Testis (tissue), 3 donors: ENCODE measurements around the gene PRKX. TPM values are rescaled to one million over a fixed set of nuclear protein-coding genes. Genes with fewer than 3 reads are reported as not detected.
"Not testable (repeated sequence)": the region's sequence is repeated elsewhere in the genome, so short reads cannot be mapped to it uniquely, and the experiment has no call there.

Experiments used
- DNase-seq: peaks from one replicate; pipeline ENCODE4 v3.0.0-alpha.2; 2019
- H3K27ac ChIP-seq, 2 donors: fragments of 200-600 bp; sonication (generic); one replicate each; pipeline ENCODE4 v1.5.1; 2019
- H3K27me3 ChIP-seq: fragments of 200-600 bp; sonication (generic); one replicate; pipeline ENCODE4 v1.5.1; 2019
- H3K36me3 ChIP-seq: fragments of 200-600 bp; sonication (generic); one replicate; pipeline ENCODE4 v1.5.1; 2017; ENCODE audit warnings: low read depth; ENCODE audit errors: missing control alignments
- H3K4me1 ChIP-seq: fragments of 200-600 bp; sonication (generic); one replicate; pipeline ENCODE4 v1.5.1; 2019
- H3K4me3 ChIP-seq, 2 donors: fragments of 200-600 bp; sonication (generic); one replicate each; pipeline ENCODE4 v1.5.1; 2017 to 2019
- H3K9me3 ChIP-seq: fragments of 200-600 bp; sonication (generic); one replicate; pipeline ENCODE4 v1.5.1; 2017
- CTCF ChIP-seq, 3 experiments: fragments of 450-650 bp in 2 of 3; fragments of 200-600 bp in 1 of 3; sonication (generic) in 1 of 3; IDR thresholded peaks; one replicate each; pipeline ENCODE4 v1.5.1; 2016 to 2019; ENCODE audit warnings: antibody characterized with exemption in 3 of 3, mild to moderate bottlenecking in 2 of 3, moderate library complexity in 1 of 3
- POLR2A ChIP-seq: fragments of 450-650 bp; IDR thresholded peaks from one replicate; pipeline ENCODE4 v1.6.1; 2017; ENCODE audit warnings: antibody characterized with exemption, mild to moderate bottlenecking, moderate library complexity
- WGBS, 2 donors: methylation state at CpG; one replicate each; pipeline ENCODE4 v1.1.5; 2018; 5-methylcytosine and 5-hydroxymethylcytosine counted together
- intact Hi-C: fragments of 100-400 bp; cut with DNase I; formaldehyde crosslinking; loops from one replicate; pipeline ENCODE4 v1.15.1; 2023; ENCODE audit warnings: low total_unique reads
- polyA plus RNA-seq: library from polyadenylated mRNA; stranded (reverse); fragments of 350-450 nt; fragmentation: Illumina TruSeq; extraction: RNeasy Lipid Tissue Mini Kit (QIAGEN cat#74804); gene quantifications from one replicate; pipeline ENCODE4 v1.2.3, GENCODE V29; 2014; ENCODE audit warnings: low read depth, low replicate concordance; ENCODE audit not compliant: insufficient read depth
- total RNA-seq, 2 donors: library from RNA; depleted of rRNA; stranded (reverse); fragments of >200 nt; gene quantifications; one replicate each; pipeline ENCODE4 v1.2.3, GENCODE V29; 2016

The PRKX gene
- total and polyA plus RNA-seq, 3 donors from 2014 or later: 19.2 to 40.1 (median 39.9) TPM

GRCh38 chrX:3636803-3637202 is 76.6 kb downstream of the PRKX start:
- Histone ChIP-seq H3K4me3 (no peak overlapping the region), H3K36me3 (no peaks in the 10 kb centered on the region), H3K4me1 (no peaks in the 10 kb centered on the region), H3K27ac (no peak overlapping the region), H3K9me3 (no peaks in the 10 kb centered on the region), H3K27me3 (no peaks in the 10 kb centered on the region)
- TF ChIP-seq CTCF (IDR thresholded peaks at IDR 0.05) (no peak), POLR2A (no peak)
- WGBS, 2 donors: 94 to 100% methylated on average over 3 to 4 of the region's 4 CpGs
- no peak for DNase-seq
- intact Hi-C loops: no loop called here

- TF ChIP-seq POLR2A: no peak
- no peak for TF ChIP-seq CTCF (IDR thresholded peaks at IDR 0.05)
- H3K27me3 ChIP-seq: no peaks in the 10 kb centered on the region
- H3K4me3 ChIP-seq: no peak overlapping the region
- no peak for DNase-seq
- no peak overlapping the region for H3K27ac ChIP-seq
- no peaks in the 10 kb centered on the region for H3K9me3 ChIP-seq
- H3K4me1 ChIP-seq: no peaks in the 10 kb centered on the region
- WGBS, 2 donors: 79 to 94% methylated on average over 2 to 3 of the region's 3 CpGs
- intact Hi-C loops: no loop called here
- no peaks in the 10 kb centered on the region for H3K36me3 ChIP-seq
Measured at GRCh38 chrX:3631196-3631595, 82.3 kb downstream of the PRKX start.

GRCh38 chrX:3627594-3627993 is 85.9 kb downstream of the PRKX start:
- no peaks in the 10 kb centered on the region for H3K27me3 ChIP-seq
- intact Hi-C loops: no loop called here
- no peaks in the 10 kb centered on the region for H3K36me3 ChIP-seq
- no peaks in the 10 kb centered on the region for H3K4me1 ChIP-seq
- 95 to 100% methylated on average over 6 to 7 of the region's 7 CpGs for WGBS, 2 donors
- no peaks in the 10 kb centered on the region for H3K9me3 ChIP-seq
- no peak overlapping the region for H3K4me3 ChIP-seq
- TF ChIP-seq POLR2A: no peak
- TF ChIP-seq CTCF (IDR thresholded peaks at IDR 0.05): no peak
- no peak for DNase-seq
- H3K27ac ChIP-seq: no peak overlapping the region

- intact Hi-C loops: no loop called here
- Histone ChIP-seq H3K36me3 (no peaks in the 10 kb centered on the region), H3K4me3 (no peak overlapping the region), H3K27ac (no peak overlapping the region), H3K27me3 (no peaks in the 10 kb centered on the region), H3K4me1 (no peaks in the 10 kb centered on the region), H3K9me3 (no peaks in the 10 kb centered on the region)
- DNase-seq: no peak
- TF ChIP-seq POLR2A (no peak), CTCF (IDR thresholded peaks at IDR 0.05) (no peak)
- 65 to 71% methylated on average over 6 of the region's 6 CpGs for WGBS, 2 donors
Measured at GRCh38 chrX:3621414-3621813, 92.0 kb downstream of the PRKX start.

DNA sequence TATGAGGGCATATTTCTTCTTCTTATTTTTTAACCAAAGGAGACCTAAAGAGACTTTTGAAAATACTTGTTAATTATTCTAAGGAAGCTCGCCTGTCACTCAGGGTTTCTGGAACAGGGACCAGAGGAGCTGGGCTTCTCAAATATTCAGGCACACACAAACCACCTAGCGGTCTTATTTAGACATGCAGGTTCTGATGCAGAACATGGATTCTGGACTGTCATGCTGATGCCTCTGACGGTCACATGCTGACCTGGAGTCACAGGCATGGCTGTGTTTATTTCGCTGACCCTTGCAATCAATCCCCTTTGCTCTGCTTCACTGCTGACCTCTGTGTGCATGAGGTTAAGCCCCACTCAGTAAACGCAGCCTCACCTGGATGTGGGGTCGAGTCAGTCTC is 101.7 kb downstream of the PRKX start:
- WGBS, 2 donors: 90 to 91% methylated on average over 6 of the region's 6 CpGs
- not testable (repeated sequence) for H3K4me1 ChIP-seq, H3K27me3 ChIP-seq

More for the DNA sequence above, 101.7 kb downstream of the PRKX start:
- intact Hi-C loops, H3K36me3 ChIP-seq, H3K4me3 ChIP-seq, DNase-seq, H3K9me3 ChIP-seq, H3K27ac ChIP-seq: not testable (repeated sequence)
